ENCODE results near the gene NPLOC4. TPM values are rescaled to one million over a fixed set of nuclear protein-coding genes. Genes with fewer than 3 reads are reported as not detected.

The NPLOC4 gene
- total RNA-seq, 2 donors from 2014 or later, result 43.8 to 63.0 TPM

DNA sequence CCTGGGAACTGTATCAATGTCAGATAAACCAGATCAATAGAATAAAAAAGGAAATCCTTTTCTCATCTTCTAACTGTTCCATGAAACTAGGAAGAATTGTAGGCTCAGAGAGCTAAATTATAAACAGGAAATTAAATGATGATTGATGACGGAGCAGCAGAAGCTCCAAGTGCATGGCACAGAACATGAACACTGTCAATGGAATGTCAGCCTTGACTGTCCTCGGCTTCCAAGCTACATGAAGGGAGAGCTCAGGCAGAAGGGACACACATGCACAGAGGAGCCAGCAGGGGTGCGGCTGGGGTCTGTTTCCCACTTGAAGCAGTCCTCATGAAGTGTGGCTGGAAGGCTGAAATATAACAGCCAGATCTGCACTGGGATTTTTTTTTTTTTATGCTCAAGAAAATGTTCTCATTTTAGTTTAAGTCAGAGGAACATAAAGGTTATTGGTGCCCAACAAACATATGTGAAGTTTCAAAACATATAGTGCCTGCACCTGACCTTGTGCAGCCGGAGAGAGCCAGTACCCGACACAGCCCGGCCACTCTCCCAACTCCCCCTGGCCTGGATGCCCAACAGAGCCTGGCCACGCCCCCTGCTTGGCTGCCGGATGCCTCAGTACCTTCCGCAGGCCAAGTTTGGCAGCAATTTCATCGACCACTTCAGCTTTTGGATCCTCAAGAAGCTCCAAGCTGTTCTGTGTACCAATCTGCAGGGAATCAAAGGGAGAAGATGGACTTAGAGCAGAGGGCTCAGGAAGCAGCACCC, 37.0 kb downstream of the NPLOC4 start:
- no peaks in the 10 kb centered on the region for H3K4me1 ChIP-seq
- 78 to 79% methylated on average over 9 to 10 of the region's 10 CpGs for WGBS, 2 donors
- H3K36me3 ChIP-seq (replicated peaks in 1 of 2; ENCODE audit: insufficient read depth in 1 of 2, low read depth in 2 of 2), result peaks cover 0 to 33% of the 10 kb centered on the region in 2 donors
- no peak overlapping the region for H3K4me3 ChIP-seq
- intact Hi-C loops (cut with DNase I), result loop anchor here (5.0 kb wide), 2 partner anchors 43 to 353 kb away; no protein-coding TSS in a partner anchor
- TF ChIP-seq, protein P1, sequence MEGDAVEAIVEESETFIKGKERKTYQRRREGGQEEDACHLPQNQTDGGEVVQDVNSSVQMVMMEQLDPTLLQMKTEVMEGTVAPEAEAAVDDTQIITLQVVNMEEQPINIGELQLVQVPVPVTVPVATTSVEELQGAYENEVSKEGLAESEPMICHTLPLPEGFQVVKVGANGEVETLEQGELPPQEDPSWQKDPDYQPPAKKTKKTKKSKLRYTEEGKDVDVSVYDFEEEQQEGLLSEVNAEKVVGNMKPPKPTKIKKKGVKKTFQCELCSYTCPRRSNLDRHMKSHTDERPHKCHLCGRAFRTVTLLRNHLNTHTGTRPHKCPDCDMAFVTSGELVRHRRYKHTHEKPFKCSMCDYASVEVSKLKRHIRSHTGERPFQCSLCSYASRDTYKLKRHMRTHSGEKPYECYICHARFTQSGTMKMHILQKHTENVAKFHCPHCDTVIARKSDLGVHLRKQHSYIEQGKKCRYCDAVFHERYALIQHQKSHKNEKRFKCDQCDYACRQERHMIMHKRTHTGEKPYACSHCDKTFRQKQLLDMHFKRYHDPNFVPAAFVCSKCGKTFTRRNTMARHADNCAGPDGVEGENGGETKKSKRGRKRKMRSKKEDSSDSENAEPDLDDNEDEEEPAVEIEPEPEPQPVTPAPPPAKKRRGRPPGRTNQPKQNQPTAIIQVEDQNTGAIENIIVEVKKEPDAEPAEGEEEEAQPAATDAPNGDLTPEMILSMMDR (IDR thresholded peaks at IDR 0.05), result no peak
- no peak for TF ChIP-seq POLR2A (IDR thresholded peaks at IDR 0.05)
- ATAC-seq (no peak), DNase-seq (no peak)
- no peaks in the 10 kb centered on the region for H3K9me3 ChIP-seq
- no peak overlapping the region for H3K27ac ChIP-seq
- H3K27me3 ChIP-seq, result no peaks in the 10 kb centered on the region

DNA sequence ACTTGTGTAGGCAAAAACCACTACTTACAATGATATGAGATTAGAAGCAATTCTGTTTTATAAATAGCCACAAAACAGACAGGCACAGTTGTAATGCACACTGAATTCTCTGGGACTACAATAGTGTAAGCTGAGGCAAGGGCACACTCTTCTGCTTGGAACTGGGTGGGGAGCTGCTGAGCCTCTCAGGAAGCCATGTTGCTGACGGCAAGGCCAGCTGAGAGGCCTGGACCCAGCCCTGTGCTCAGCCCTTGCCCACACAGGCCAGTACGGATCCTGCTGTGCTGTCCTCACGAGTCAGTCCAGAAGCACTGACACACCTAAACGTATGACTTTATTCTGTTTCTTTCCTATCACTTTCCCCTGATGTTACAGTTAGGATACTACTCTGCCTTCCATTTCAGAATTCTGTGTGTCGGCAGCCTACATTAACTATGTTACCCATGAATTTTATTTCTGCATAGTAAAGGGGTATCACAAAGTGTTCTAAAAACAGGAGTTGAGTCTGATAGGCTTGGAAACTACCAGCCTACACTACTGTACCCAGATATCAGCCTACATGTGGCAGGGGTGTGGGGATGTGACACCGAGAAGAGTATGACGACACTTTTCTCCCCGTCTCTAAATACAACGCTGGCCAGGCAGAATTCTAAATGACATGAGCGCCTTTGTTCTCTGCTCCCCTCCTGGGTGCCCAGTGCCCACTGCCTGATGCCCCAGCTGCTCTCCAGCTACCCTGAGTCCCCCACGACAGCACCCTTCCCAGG, 43.6 kb downstream of the NPLOC4 start:
- intact Hi-C loops (cut with DNase I), result no loop called here
- no peaks in the 10 kb centered on the region for H3K4me1 ChIP-seq
- 87 to 95% methylated on average over 11 of the region's 11 CpGs for WGBS, 2 donors
- no peak for DNase-seq
- H3K27ac ChIP-seq, result no peak overlapping the region
- H3K27me3 ChIP-seq, result no peaks in the 10 kb centered on the region
- H3K4me3 ChIP-seq, result no peak overlapping the region
- TF ChIP-seq POLR2A (IDR thresholded peaks at IDR 0.05), result no peak
- TF ChIP-seq, protein P1 (IDR thresholded peaks at IDR 0.05), result no peak
- ATAC-seq, result no peak
- no peaks in the 10 kb centered on the region for H3K9me3 ChIP-seq
- H3K36me3 ChIP-seq (replicated peaks in 1 of 2; ENCODE audit: insufficient read depth in 1 of 2, low read depth in 2 of 2), result peaks cover 10 to 38% of the 10 kb centered on the region in 2 donors

DNA sequence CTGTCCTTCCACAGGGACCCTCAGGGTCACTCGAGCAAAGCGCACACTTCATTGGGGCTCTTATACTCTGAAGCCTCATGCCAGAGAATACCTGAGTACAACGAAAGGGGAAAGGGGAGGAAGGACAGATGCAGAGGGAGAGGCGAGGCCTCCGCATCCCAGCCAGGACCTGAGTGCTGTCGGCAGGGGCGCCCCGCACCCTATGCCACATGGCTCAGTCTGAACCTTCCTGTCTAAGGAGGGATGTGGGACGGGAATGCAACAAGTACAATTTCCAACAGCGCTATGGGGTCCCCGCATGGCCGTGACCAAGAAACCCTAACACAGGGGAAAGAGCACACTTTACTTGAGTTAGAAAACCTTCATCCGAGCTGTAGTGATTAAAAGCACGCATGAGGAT, 44.9 kb downstream of the NPLOC4 start:
- H3K36me3 ChIP-seq (replicated peaks in 1 of 2; ENCODE audit: insufficient read depth in 1 of 2, low read depth in 2 of 2), result peaks cover 13 to 40% of the 10 kb centered on the region in 2 donors
- H3K9me3 ChIP-seq, result no peaks in the 10 kb centered on the region
- TF ChIP-seq POLR2A (IDR thresholded peaks at IDR 0.05), result no peak
- TF ChIP-seq, protein P1 (IDR thresholded peaks at IDR 0.05), result no peak
- no peak overlapping the region for H3K27ac ChIP-seq
- no peak overlapping the region for H3K4me3 ChIP-seq
- WGBS, 2 donors, result 90 to 93% methylated on average over 14 of the region's 14 CpGs
- intact Hi-C loops (cut with DNase I), result no loop called here
- H3K4me1 ChIP-seq, result no peaks in the 10 kb centered on the region
- DNase-seq (no peak), ATAC-seq (no peak)
- no peaks in the 10 kb centered on the region for H3K27me3 ChIP-seq

DNA sequence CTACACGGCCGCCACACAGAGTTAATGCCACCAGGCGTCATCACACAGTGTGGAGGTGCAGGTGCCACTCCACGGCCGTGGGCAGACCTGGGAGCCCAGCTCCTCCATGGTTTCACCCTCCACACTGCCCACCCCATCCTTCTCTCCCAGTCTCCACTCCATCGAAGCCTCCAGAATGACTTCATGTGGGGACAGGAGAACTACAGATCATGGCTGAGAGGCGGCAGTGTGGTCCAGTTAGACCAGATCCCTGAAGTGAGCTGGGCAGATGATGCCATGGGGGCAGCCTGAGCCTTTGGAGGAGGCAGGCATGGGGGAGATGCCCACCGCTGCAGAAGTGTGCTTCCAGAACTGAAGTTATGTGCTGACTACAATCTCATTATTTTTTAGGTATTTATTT, 46.8 kb downstream of the NPLOC4 start:
- intact Hi-C loops (cut with DNase I), result no loop called here
- Histone ChIP-seq H3K27me3 (no peaks in the 10 kb centered on the region), H3K27ac (no peak overlapping the region), H3K9me3 (no peaks in the 10 kb centered on the region), H3K4me1 (no peaks in the 10 kb centered on the region), H3K36me3 (replicated peaks in 1 of 2; ENCODE audit: insufficient read depth in 1 of 2, low read depth in 2 of 2) (peaks cover 13 to 32% of the 10 kb centered on the region in 2 donors), H3K4me3 (no peak overlapping the region)
- TF ChIP-seq POLR2A (IDR thresholded peaks at IDR 0.05), result no peak
- TF ChIP-seq, protein P1 (IDR thresholded peaks at IDR 0.05), result no peak
- DNase-seq (no peak), ATAC-seq (no peak)
- 91 to 92% methylated on average over 6 to 8 of the region's 8 CpGs for WGBS, 2 donors

Measured in body of pancreas (tissue), 4 donors.